GM12872 (cell line): ENCODE data around the gene TCF3.

ENCODE experiments used
- TF ChIP-seq, protein P1 (sequence below): IDR thresholded peaks from 3 replicates; pipeline ENCODE4 v1.5.1; 2011; ENCODE audit warnings: low read depth, mild to moderate bottlenecking, low read length, moderate library complexity; ENCODE audit not compliant: insufficient read depth

Gene TCF3

DNA sequence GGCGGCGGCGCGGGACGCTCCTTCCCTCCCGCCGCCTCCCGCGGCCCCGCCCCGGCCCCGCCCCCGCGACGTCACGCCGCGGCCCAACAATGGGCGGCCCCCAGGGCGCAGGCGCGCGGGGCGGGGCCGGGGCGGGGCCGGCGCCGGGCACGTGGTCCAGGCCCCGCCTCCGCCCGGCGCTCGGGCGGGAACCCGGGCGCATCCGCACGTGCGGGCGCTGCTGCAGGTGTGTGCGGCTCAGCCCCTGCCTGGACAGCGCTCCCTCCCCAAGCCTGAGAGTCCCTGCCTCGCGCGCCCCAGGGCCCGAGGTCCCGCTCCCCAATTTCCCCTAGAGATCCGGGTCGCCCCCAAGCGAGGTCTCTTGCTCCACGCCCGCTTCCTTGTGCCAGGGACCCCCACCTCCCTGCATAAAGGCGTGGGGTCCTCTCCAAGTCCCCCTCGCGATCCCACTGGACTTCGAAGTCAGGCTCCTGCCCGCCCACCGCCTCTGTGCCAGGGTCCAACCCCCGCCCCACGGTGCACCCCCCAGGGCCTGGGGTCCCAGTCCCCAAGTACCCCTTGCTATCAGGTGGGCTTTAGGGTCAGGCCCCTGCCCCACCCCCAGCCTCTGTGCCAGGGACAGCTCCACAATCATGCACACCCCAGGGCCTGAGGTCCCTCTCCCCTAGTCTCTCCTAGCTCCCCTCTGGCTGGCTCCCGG lies 83.9 kb downstream of the TCF3 start, which contains the start of gene MEX3D:
Gene MEX3D, minus strand, starts transcription at position 6 of the 700 bp plus-strand sequence. CDS start 267 bp downstream, outside the sequence.
- TF ChIP-seq, protein P1, sequence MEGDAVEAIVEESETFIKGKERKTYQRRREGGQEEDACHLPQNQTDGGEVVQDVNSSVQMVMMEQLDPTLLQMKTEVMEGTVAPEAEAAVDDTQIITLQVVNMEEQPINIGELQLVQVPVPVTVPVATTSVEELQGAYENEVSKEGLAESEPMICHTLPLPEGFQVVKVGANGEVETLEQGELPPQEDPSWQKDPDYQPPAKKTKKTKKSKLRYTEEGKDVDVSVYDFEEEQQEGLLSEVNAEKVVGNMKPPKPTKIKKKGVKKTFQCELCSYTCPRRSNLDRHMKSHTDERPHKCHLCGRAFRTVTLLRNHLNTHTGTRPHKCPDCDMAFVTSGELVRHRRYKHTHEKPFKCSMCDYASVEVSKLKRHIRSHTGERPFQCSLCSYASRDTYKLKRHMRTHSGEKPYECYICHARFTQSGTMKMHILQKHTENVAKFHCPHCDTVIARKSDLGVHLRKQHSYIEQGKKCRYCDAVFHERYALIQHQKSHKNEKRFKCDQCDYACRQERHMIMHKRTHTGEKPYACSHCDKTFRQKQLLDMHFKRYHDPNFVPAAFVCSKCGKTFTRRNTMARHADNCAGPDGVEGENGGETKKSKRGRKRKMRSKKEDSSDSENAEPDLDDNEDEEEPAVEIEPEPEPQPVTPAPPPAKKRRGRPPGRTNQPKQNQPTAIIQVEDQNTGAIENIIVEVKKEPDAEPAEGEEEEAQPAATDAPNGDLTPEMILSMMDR: no peak

GRCh38 chr19:1567848-1568227 lies 84.6 kb downstream of the TCF3 start:
- TF ChIP-seq, protein P1: no peak

- TF ChIP-seq, protein P1: no peak
Observed at GRCh38 chr19:1567116-1567847, 85.1 kb downstream of the TCF3 start.

DNA sequence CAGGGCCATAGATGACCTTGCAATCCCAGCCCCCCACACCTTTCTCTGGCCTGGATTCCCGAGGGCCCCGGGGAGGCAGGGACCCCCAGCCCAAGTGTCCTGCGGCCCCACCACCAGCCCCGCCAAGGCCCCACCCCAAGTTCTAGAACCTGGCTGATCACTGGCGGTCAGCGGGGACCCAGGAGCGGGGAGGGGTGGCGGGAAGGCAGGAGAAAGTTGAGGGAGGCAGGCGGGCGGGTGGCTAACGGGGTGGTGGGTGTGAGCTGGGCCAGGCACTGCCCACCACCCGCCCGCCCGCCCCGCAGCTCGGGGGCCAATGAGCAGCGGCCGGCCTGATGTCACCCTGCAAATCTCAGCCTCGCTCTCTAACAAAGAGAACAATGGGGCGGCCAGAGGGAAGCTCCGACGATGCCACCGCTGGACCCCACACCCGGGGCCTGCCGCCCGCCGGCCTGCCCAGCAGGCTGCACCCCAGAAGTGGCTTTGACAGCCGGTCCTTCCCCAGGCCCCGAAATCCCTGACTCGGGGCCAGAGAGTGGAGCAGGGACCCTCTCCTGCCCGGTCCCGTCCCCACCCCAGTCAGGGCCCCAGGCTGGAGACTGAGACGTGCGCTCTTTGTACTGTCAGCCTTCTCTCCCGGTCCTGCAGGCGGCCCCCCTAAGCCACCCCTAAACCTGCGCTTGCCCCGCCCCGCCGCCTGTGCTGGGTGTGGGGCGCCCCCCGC lies 85.9 kb downstream of the TCF3 start:
- TF ChIP-seq, protein P1: no peak

- TF ChIP-seq, protein P1: no peak
Observed at GRCh38 chr19:1563251-1563650, 89.2 kb downstream of the TCF3 start.

DNA sequence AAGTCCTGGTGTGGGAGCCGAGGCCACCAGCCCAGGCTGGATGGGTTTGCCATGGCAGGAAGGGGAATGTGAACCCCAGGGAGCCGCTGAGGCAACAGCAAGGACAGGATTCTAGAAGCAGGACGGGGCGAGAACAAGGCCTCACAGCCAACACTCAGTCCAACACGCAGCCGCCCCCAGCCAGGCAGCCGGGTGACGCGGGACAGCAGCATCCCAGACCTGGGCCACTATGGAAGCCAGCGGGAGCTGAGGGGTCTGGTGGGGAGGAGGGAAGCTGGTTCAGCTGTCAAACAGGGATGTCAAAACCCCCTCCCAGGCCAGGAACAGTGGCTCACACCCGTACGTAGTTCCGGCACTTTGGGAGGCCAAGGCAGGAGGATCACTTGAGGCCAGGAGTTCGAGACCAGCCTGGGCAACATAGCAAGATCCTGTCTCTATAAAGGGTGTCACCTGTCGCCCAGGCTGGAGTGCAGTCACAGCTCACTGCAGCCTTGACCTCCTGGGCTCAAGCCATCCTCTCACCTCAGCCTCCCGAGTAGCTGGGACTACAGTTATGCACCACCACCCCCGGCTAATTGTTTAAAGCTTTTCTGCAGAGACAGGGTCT lies 91.1 kb downstream of the TCF3 start:
- TF ChIP-seq, protein P1: no peak
